CD14-positive monocyte (primary cell): ENCODE results near the gene GIPC3. TPM values are rescaled to one million over a fixed set of nuclear protein-coding genes. Genes with fewer than 3 reads are reported as not detected.

Experiments
- DNase-seq, 3 donors: peaks; one replicate each; pipeline ENCODE4 v3.0.0-alpha.2; 2011 to 2022
- H2AFZ ChIP-seq: 2 replicates; pipeline ENCODE4 v1.6.0; 2012; ENCODE audit warnings: mild to moderate bottlenecking, low read depth, low read length, inconsistent platforms; ENCODE audit not compliant: insufficient read depth, poor library complexity, severe bottlenecking
- H3K27ac ChIP-seq, 2 donors: 1 replicate in 1 of 2; 2 replicates in 1 of 2; pipeline ENCODE4 v1.5.1; 2012 to 2013; ENCODE audit warnings: low read length in 2 of 2, control low read depth in 1 of 2, inconsistent platforms in 1 of 2, low read depth in 1 of 2, mild to moderate bottlenecking in 1 of 2
- H3K27me3 ChIP-seq, 2 donors: one replicate each; pipeline versions ENCODE4 v1.6.0 to v1.6.1; 2011 to 2013; ENCODE audit warnings: low read length in 2 of 2; ENCODE audit not compliant: control insufficient read depth in 2 of 2, insufficient read depth in 2 of 2
- H3K36me3 ChIP-seq, 2 donors: replicated peaks in 1 of 2; 1 replicate in 1 of 2; 2 replicates in 1 of 2; pipeline versions ENCODE4 v1.5.1 to v1.6.1; 2012 to 2013; ENCODE audit warnings: low read length in 2 of 2, control low read depth in 1 of 2, inconsistent platforms in 1 of 2, mild to moderate bottlenecking in 1 of 2; ENCODE audit not compliant: insufficient read depth in 2 of 2, control insufficient read depth in 1 of 2
- H3K4me1 ChIP-seq, 2 donors: 1 replicate in 1 of 2; 2 replicates in 1 of 2; pipeline versions ENCODE4 v1.5.1 to v1.6.1; 2012 to 2013; ENCODE audit warnings: low read length in 2 of 2, control low read depth in 1 of 2, inconsistent platforms in 1 of 2, mild to moderate bottlenecking in 1 of 2, moderate library complexity in 1 of 2; ENCODE audit not compliant: insufficient read depth in 2 of 2, control insufficient read depth in 1 of 2
- H3K4me2 ChIP-seq: replicated peaks from 2 replicates; pipeline ENCODE3; 2012; ENCODE audit warnings: low read length, moderate library complexity, mild to moderate bottlenecking; ENCODE audit not compliant: poor library complexity, severe bottlenecking; ENCODE audit errors: extremely low read depth
- H3K4me3 ChIP-seq, 3 experiments: fragments of 200-600 bp in 1 of 3; sonication (generic) in 1 of 3; replicated peaks in 1 of 3; 1 replicate in 2 of 3; 2 replicates in 1 of 3; pipeline ENCODE4 v1.5.1; 2011 to 2013; ENCODE audit warnings: low read length in 3 of 3, mild to moderate bottlenecking in 3 of 3, control low read depth in 2 of 3, low read depth in 2 of 3, inconsistent platforms in 1 of 3, moderate library complexity in 1 of 3
- H3K79me2 ChIP-seq: 2 replicates; pipeline ENCODE4 v1.6.0; 2012; ENCODE audit warnings: mild to moderate bottlenecking, control low read depth, inconsistent platforms, low read length, moderate library complexity; ENCODE audit not compliant: insufficient read depth
- H3K9ac ChIP-seq: 2 replicates; pipeline ENCODE4 v1.6.0; 2017; ENCODE audit warnings: low read length, mild to moderate bottlenecking; ENCODE audit not compliant: insufficient read depth, poor library complexity, severe bottlenecking
- H3K9me3 ChIP-seq, 2 donors: replicated peaks in 1 of 2; 1 replicate in 1 of 2; 2 replicates in 1 of 2; pipeline versions ENCODE4 v1.5.1 to v1.6.1; 2012 to 2013; ENCODE audit warnings: low read length in 2 of 2, control low read depth in 1 of 2; ENCODE audit not compliant: control insufficient read depth in 1 of 2, insufficient read depth in 1 of 2
- H4K20me1 ChIP-seq: 2 replicates; pipeline ENCODE4 v1.6.0; 2012; ENCODE audit warnings: mild to moderate bottlenecking, low read length, control low read depth, moderate library complexity; ENCODE audit not compliant: insufficient read depth
- H3K27ac Mint-ChIP-seq, 7 donors: one replicate each; pipeline ENCODE4 v1.8.0; 2020; ENCODE audit warnings: mild to moderate bottlenecking in 7 of 7, mixed read lengths in 7 of 7, moderate library complexity in 6 of 7, inconsistent platforms in 2 of 7
- H3K27me3 Mint-ChIP-seq, 3 donors: one replicate each; pipeline ENCODE4 v1.8.0; 2021 to 2022; ENCODE audit warnings: low read depth in 3 of 3, mild to moderate bottlenecking in 3 of 3, mixed read lengths in 3 of 3, moderate library complexity in 3 of 3, inconsistent platforms in 1 of 3
- H3K36me3 Mint-ChIP-seq, 2 donors: one replicate each; pipeline ENCODE4 v1.8.0; 2020; ENCODE audit warnings: mixed read lengths in 2 of 2, inconsistent platforms in 1 of 2, mild to moderate bottlenecking in 1 of 2
- H3K4me1 Mint-ChIP-seq: one replicate; pipeline ENCODE4 v1.8.0; 2020; ENCODE audit warnings: mild to moderate bottlenecking, mixed read lengths
- H3K4me3 Mint-ChIP-seq, 2 donors: one replicate each; pipeline ENCODE4 v1.8.0; 2020; ENCODE audit warnings: mild to moderate bottlenecking in 2 of 2, mixed read lengths in 2 of 2, moderate library complexity in 1 of 2
- H3K9me3 Mint-ChIP-seq, 7 donors: one replicate each; pipeline ENCODE4 v1.8.0; 2020 to 2022; ENCODE audit warnings: mixed read lengths in 7 of 7, mild to moderate bottlenecking in 6 of 7, moderate library complexity in 6 of 7, inconsistent platforms in 2 of 7
- WGBS: methylation state at CpG from one replicate; pipeline ENCODE4 v1.1.5; 2013; ENCODE audit warnings: missing lambda C conversion rate; ENCODE audit not compliant: insufficient coverage; 5-methylcytosine and 5-hydroxymethylcytosine counted together
- intact Hi-C, 2 donors: fragments of 100-400 bp; cut with micrococcal nuclease; formaldehyde crosslinking; loops; one replicate each; pipeline versions ENCODE4 v1.15.0 to v1.15.1; 2023
- polyA plus RNA-seq, 3 donors: library from polyadenylated mRNA; depleted of rRNA in 1 of 3; unstranded in 2 of 3; stranded (reverse) in 1 of 3; fragments of 300-500 nt in 2 of 3; fragments of >200 nt in 1 of 3; fragmentation: Illumina TruSeq in 2 of 3; gene quantifications; 1 replicate in 2 of 3; 2 replicates in 1 of 3; pipeline ENCODE4 v1.2.3, GENCODE V29; 2012 to 2021
- TF ChIP-seq, protein P1 (sequence below): fragments of 200-600 bp; IDR thresholded peaks from one replicate; pipeline ENCODE4 v1.8.0; 2022; ENCODE audit warnings: antibody characterized with exemption, mild to moderate bottlenecking

The GIPC3 gene
- polyA plus RNA-seq, 3 donors, result 0.03 TPM; not detected in 2

DNA sequence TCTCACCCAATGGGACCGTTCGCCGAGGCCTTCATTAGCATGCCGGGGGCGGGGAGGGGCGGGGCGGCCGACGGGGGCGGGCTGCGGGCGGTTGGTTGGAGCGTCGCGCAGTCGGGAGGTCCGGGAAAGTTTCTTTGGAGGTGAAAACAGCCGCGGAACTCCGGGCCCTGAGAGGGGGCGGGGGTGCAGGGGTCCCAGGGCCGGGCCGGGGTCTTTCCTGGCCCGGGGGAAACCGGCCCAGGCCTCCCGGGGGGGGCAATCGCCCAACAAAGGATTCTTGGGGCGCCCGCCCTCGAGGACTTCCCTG lies 12.5 kb upstream of the GIPC3 start, which contains the start of gene HMG20B:
Gene HMG20B (plus strand): TSS at position 90 of the 307 bp plus-strand sequence. CDS start 366 bp downstream, outside the sequence.
- TF ChIP-seq, protein P1, sequence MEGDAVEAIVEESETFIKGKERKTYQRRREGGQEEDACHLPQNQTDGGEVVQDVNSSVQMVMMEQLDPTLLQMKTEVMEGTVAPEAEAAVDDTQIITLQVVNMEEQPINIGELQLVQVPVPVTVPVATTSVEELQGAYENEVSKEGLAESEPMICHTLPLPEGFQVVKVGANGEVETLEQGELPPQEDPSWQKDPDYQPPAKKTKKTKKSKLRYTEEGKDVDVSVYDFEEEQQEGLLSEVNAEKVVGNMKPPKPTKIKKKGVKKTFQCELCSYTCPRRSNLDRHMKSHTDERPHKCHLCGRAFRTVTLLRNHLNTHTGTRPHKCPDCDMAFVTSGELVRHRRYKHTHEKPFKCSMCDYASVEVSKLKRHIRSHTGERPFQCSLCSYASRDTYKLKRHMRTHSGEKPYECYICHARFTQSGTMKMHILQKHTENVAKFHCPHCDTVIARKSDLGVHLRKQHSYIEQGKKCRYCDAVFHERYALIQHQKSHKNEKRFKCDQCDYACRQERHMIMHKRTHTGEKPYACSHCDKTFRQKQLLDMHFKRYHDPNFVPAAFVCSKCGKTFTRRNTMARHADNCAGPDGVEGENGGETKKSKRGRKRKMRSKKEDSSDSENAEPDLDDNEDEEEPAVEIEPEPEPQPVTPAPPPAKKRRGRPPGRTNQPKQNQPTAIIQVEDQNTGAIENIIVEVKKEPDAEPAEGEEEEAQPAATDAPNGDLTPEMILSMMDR, result no peak
- WGBS, result 0% methylated on average over 24 of the region's 30 CpGs
- Histone ChIP-seq H3K4me3 (peak within 1 kb of the TSS; percentile 55 to 91 (median 88)), H4K20me1 (no peaks in the 10 kb centered on the region), H3K9me3 (no peaks in the 10 kb centered on the region), H3K27me3 (no peaks in the 10 kb centered on the region), H3K79me2 (peaks cover 9% of the 10 kb centered on the region), H3K27ac (peak within 1 kb of the TSS; percentile 57 to 82), H3K36me3 (peaks cover 0 to 4% of the 10 kb centered on the region in 2 donors), H3K9ac (peak within 1 kb of the TSS; percentile 76), H3K4me1 (peaks cover 30 to 44% of the 10 kb centered on the region in 2 donors), H2AFZ (peak within 1 kb of the TSS; percentile 94), H3K4me2 (peak within 1 kb of the TSS; percentile 99)
- peak within 1 kb of the TSS; percentile 80 to 83 for H3K4me3 Mint-ChIP-seq
- DNase-seq, result no peak
- H3K4me1 Mint-ChIP-seq, result peaks cover 35% of the 10 kb centered on the region
- H3K9me3 Mint-ChIP-seq, result peaks cover 0 to 6% (median 3%) of the 10 kb centered on the region in 7 donors
- H3K27ac Mint-ChIP-seq, result peak within 1 kb of the TSS; percentile 63 to 94 (median 86)
- intact Hi-C loops, result loop anchor here (2.0 to 5.0 kb wide), 3 partner anchors 16 to 66 kb away; partner anchors contain the start of genes MFSD12 (in 2 of the 2), CACTIN (in 1 of the 2) and FZR1 (in 1 of the 2)
- H3K36me3 Mint-ChIP-seq, result peaks cover 8 to 26% of the 10 kb centered on the region in 2 donors
- H3K27me3 Mint-ChIP-seq, result peaks cover 0 to 2% (median 2%) of the 10 kb centered on the region in 3 donors

DNA sequence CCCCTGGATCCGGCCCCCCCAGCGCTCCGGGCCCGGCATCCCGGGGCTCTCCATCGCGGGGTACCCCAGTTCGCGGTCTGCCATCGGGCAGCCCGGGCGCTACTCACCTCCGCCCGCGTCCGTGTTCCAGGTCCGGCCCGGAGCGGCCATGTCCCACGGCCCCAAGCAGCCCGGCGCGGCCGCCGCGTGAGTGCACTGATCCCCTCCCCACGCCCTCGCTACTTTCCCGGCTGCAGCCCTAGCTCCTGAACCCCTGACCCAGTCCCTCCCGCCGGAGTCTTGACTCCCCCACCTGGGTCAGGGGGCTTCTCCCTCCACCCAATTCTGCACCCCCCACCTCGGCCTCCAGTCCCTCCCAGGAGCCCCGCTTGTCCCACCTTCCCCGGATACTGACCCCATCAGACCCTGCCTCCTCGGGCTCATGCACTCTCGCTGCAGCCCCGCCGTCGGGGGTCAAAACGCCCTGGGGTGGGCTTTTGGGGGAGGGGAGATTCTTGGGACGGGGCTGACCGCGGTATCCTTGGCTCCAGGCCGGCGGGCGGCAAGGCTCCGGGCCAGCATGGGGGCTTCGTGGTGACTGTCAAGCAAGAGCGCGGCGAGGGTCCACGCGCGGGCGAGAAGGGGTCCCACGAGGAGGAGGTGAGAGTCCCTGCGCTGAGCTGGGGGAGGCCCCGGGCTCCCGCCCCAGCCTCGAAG lies 12.0 kb upstream of the GIPC3 start:
- Histone ChIP-seq H3K4me3 (peak overlapping the region; percentile 55 to 91 (median 88)), H4K20me1 (no peaks in the 10 kb centered on the region), H3K79me2 (peaks cover 9% of the 10 kb centered on the region), H2AFZ (peak overlapping the region; percentile 69), H3K4me1 (peaks cover 30 to 44% of the 10 kb centered on the region in 2 donors), H3K36me3 (peaks cover 0 to 6% of the 10 kb centered on the region in 2 donors), H3K4me2 (peak overlapping the region; percentile 99), H3K9me3 (no peaks in the 10 kb centered on the region), H3K27me3 (no peaks in the 10 kb centered on the region), H3K9ac (peak overlapping the region; percentile 76), H3K27ac (peak overlapping the region; percentile 57 to 67)
- DNase-seq, result peak in 1 of 3 donors; percentile 31
- peaks cover 8 to 29% of the 10 kb centered on the region in 2 donors for H3K36me3 Mint-ChIP-seq
- H3K4me3 Mint-ChIP-seq, result peak overlapping the region; percentile 80 to 83
- TF ChIP-seq, protein P1, result no peak
- H3K27me3 Mint-ChIP-seq, result peaks cover 0 to 2% (median under 1%) of the 10 kb centered on the region in 3 donors
- H3K9me3 Mint-ChIP-seq, result peaks cover 0 to 6% (median 3%) of the 10 kb centered on the region in 7 donors
- under 1% methylated on average over 53 of the region's 60 CpGs for WGBS
- H3K4me1 Mint-ChIP-seq, result peaks cover 35% of the 10 kb centered on the region
- intact Hi-C loops, result loop anchor here (2.0 to 5.0 kb wide), 3 partner anchors 17 to 66 kb away; partner anchors contain the start of genes MFSD12 (in 2 of the 2), CACTIN (in 1 of the 2) and FZR1 (in 1 of the 2)
- H3K27ac Mint-ChIP-seq, result peak overlapping the region; percentile 57 to 93 (median 82)
